ENCODE data around the gene THSD4. TPM values are rescaled to one million over a fixed set of nuclear protein-coding genes. Genes with fewer than 3 reads are reported as not detected.

The THSD4 gene
- total RNA-seq, 2 experiments from 2014 or later: not detected

GRCh38 chr15:71447328-71448250 lies 332.3 kb downstream of the THSD4 start:
- H3K36me3 Mint-ChIP-seq (ENCODE audit: low read depth): no peaks in the 10 kb centered on the region
- DNase-seq (no peak), ATAC-seq (no peak)
- TF ChIP-seq, protein P1, sequence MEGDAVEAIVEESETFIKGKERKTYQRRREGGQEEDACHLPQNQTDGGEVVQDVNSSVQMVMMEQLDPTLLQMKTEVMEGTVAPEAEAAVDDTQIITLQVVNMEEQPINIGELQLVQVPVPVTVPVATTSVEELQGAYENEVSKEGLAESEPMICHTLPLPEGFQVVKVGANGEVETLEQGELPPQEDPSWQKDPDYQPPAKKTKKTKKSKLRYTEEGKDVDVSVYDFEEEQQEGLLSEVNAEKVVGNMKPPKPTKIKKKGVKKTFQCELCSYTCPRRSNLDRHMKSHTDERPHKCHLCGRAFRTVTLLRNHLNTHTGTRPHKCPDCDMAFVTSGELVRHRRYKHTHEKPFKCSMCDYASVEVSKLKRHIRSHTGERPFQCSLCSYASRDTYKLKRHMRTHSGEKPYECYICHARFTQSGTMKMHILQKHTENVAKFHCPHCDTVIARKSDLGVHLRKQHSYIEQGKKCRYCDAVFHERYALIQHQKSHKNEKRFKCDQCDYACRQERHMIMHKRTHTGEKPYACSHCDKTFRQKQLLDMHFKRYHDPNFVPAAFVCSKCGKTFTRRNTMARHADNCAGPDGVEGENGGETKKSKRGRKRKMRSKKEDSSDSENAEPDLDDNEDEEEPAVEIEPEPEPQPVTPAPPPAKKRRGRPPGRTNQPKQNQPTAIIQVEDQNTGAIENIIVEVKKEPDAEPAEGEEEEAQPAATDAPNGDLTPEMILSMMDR (IDR thresholded peaks at IDR 0.05): no peak
- no peaks in the 10 kb centered on the region for H3K27me3 Mint-ChIP-seq
- H3K4me1 Mint-ChIP-seq (ENCODE audit: low read depth): no peaks in the 10 kb centered on the region
- intact Hi-C loops (cut with micrococcal nuclease): loop anchor here (10.0 kb wide), 1 partner anchor 287 kb away; no protein-coding TSS in a partner anchor
- ChIA-PET CTCF (no interaction called here), POLR2A (interaction anchor here (0.7 kb wide), 1 partner anchor 261 kb away, joined by 3 read pairs; no protein-coding TSS in a partner anchor)
- no peak overlapping the region for H3K27ac Mint-ChIP-seq
- no peaks in the 10 kb centered on the region for H3K9me3 Mint-ChIP-seq
- no peak overlapping the region for H3K4me3 Mint-ChIP-seq

- intact Hi-C loops (cut with micrococcal nuclease): loop anchor here (10.0 kb wide), 1 partner anchor 286 kb away; no protein-coding TSS in a partner anchor
- Mint-ChIP-seq H3K4me1 (ENCODE audit: low read depth) (no peaks in the 10 kb centered on the region), H3K27ac (no peak overlapping the region), H3K9me3 (no peaks in the 10 kb centered on the region), H3K27me3 (no peaks in the 10 kb centered on the region), H3K4me3 (no peak overlapping the region), H3K36me3 (ENCODE audit: low read depth) (no peaks in the 10 kb centered on the region)
- ChIA-PET POLR2A (no interaction called here), CTCF (interaction anchor here (0.9 kb wide), 1 partner anchor 37 kb away, joined by 3 read pairs; no protein-coding TSS in a partner anchor)
- TF ChIP-seq, protein P1 (IDR thresholded peaks at IDR 0.05): peak; percentile 63
- peak; percentile 4 for DNase-seq
- ATAC-seq: no peak
These were observed 333.4 kb downstream of the THSD4 start for GRCh38 chr15:71448688-71449114.

DNA sequence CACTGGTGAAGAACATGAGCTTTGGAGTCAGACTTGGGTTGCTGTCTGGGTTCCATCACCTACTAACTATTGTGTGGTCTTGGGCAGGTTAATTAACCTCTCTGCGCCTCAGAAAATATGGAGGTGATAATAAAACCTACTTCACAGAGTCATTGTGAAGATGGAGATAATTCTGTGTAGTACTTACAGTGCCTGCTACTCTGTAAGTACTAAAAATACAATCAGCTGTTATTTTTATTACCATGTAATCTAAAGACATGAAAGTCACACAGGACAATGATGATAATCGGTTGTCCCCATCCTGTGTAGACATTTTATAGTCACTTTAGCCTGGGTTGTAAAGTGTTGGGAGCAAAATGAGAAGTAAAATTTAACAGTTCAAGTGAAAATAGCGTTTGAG lies 334.1 kb downstream of the THSD4 start:
- no peak overlapping the region for H3K27ac Mint-ChIP-seq
- ATAC-seq: no peak
- TF ChIP-seq, protein P1 (IDR thresholded peaks at IDR 0.05): no peak
- H3K36me3 Mint-ChIP-seq (ENCODE audit: low read depth): no peaks in the 10 kb centered on the region
- POLR2A ChIA-PET: no interaction called here
- CTCF ChIA-PET: interaction anchor here (0.7 to 1.1 kb wide), 3 partner anchors 36 to 277 kb away, joined by 3 read pairs; no protein-coding TSS in a partner anchor
- H3K4me3 Mint-ChIP-seq: no peak overlapping the region
- H3K9me3 Mint-ChIP-seq: no peaks in the 10 kb centered on the region
- no peaks in the 10 kb centered on the region for H3K27me3 Mint-ChIP-seq
- H3K4me1 Mint-ChIP-seq (ENCODE audit: low read depth): no peaks in the 10 kb centered on the region
- no peak for DNase-seq
- intact Hi-C loops (cut with micrococcal nuclease): loop anchor here (10.0 kb wide), 1 partner anchor 285 kb away; no protein-coding TSS in a partner anchor

- Mint-ChIP-seq H3K27ac (no peak overlapping the region), H3K36me3 (ENCODE audit: low read depth) (no peaks in the 10 kb centered on the region), H3K27me3 (no peaks in the 10 kb centered on the region), H3K9me3 (no peaks in the 10 kb centered on the region), H3K4me3 (no peak overlapping the region), H3K4me1 (ENCODE audit: low read depth) (no peaks in the 10 kb centered on the region)
- intact Hi-C loops (cut with micrococcal nuclease): loop anchor here (10.0 kb wide), 1 partner anchor 285 kb away; no protein-coding TSS in a partner anchor
- ChIA-PET CTCF (interaction anchor here (0.7 to 1.1 kb wide), 4 partner anchors 8 to 276 kb away, joined by 3 read pairs; no protein-coding TSS in a partner anchor), POLR2A (no interaction called here)
- no peak for ATAC-seq
- TF ChIP-seq, protein P1 (IDR thresholded peaks at IDR 0.05): no peak
- no peak for DNase-seq
These were observed 334.7 kb downstream of the THSD4 start for GRCh38 chr15:71449956-71450355.

- ChIA-PET CTCF (interaction anchor here (2.2 kb wide), 1 partner anchor 11 kb away, joined by 7 read pairs; no protein-coding TSS in a partner anchor), POLR2A (no interaction called here)
- ATAC-seq: no peak
- TF ChIP-seq, protein P1 (IDR thresholded peaks at IDR 0.05): no peak
- Mint-ChIP-seq H3K36me3 (ENCODE audit: low read depth) (no peaks in the 10 kb centered on the region), H3K4me1 (ENCODE audit: low read depth) (no peaks in the 10 kb centered on the region), H3K27ac (no peak overlapping the region), H3K9me3 (no peaks in the 10 kb centered on the region), H3K27me3 (peaks cover 3% of the 10 kb centered on the region), H3K4me3 (no peak overlapping the region)
- DNase-seq: no peak
- intact Hi-C loops (cut with micrococcal nuclease): no loop called here
These were observed 335.9 kb downstream of the THSD4 start for GRCh38 chr15:71451130-71451529.

Data from activated CD8-positive, alpha-beta T cell treated with anti-CD3 and anti-CD28 coated beads for 36 hours (primary cell).